HepG2 (cell line): ENCODE measurements around the gene NFE2L1. TPM values are rescaled to one million over a fixed set of nuclear protein-coding genes. Genes with fewer than 3 reads are reported as not detected.

Experiments
- ATAC-seq: fragments of 200-7000 bp; cut with Tn5 transposase; 3 replicates; pipeline ENCODE4 v1.9.1; 2020; ENCODE audit warnings: mild to moderate bottlenecking, moderate library complexity
- BruUV-seq: library from RNA; stranded (reverse); fragments of 400-500 nt; replicated peaks from 2 replicates; lab custom pipeline; 2021; lab: Mats Ljungman, UMichigan
- CTCF ChIA-PET: fragments of 300-600 bp; formaldehyde crosslinking; extraction: SDS; loops from one replicate; lab custom pipeline; 2021; ENCODE audit warnings: low total read pairs, inconsistent platforms, low intra/inter-chr PET ratio; lab: Yijun Ruan, JAX
- POLR2A ChIA-PET: fragments of 350-600 bp; sonication (Branson Sonifier 250); formaldehyde crosslinking; loops from one replicate; lab custom pipeline; 2020; ENCODE audit warnings: antibody characterized with exemption, inconsistent platforms; lab: Yijun Ruan, JAX
- DNase-seq: peaks from one replicate; pipeline ENCODE4 v3.0.0-alpha.2; 2015; ENCODE audit warnings: low spot score
- FAIRE-seq: peaks from 3 replicates; lab custom pipeline; 2011; peaks lifted over from hg19 to GRCh38; lab: Jason Lieb, UNC
- H2AFZ ChIP-seq: one replicate; pipeline ENCODE4 v1.6.1; 2011; ENCODE audit warnings: low read length, inconsistent platforms
- H3K27ac ChIP-seq: fragments of 300-600 bp; 3 replicates; pipeline ENCODE4 v1.8.0; 2011; ENCODE audit warnings: mixed run types, mild to moderate bottlenecking, mixed read lengths, low read length, inconsistent platforms; ENCODE audit not compliant: insufficient read depth; ENCODE audit errors: extremely low read length
- H3K27me3 ChIP-seq, 2 experiments: fragments of 200-600 bp in 1 of 2; 2 replicates in 1 of 2; 3 replicates in 1 of 2; pipeline versions ENCODE4 v1.6.0 to v1.8.0; 2011; ENCODE audit warnings: low read length in 2 of 2, mild to moderate bottlenecking in 2 of 2, moderate library complexity in 2 of 2, inconsistent platforms in 1 of 2; ENCODE audit not compliant: insufficient read depth in 2 of 2, control insufficient read depth in 1 of 2
- H3K36me3 ChIP-seq, 2 experiments: fragments of 200-600 bp in 1 of 2; replicated peaks in 1 of 2; 2 replicates in 1 of 2; 3 replicates in 1 of 2; pipeline versions ENCODE4 v1.5.1 to v1.8.0; 2011; ENCODE audit warnings: low read length in 2 of 2, inconsistent platforms in 1 of 2; ENCODE audit not compliant: insufficient read depth in 2 of 2, control insufficient read depth in 1 of 2
- H3K4me1 ChIP-seq: 2 replicates; pipeline ENCODE4 v1.5.1; 2012; ENCODE audit warnings: low read length, inconsistent platforms; ENCODE audit not compliant: insufficient read depth
- H3K4me2 ChIP-seq: 2 replicates; pipeline ENCODE4 v1.6.0; 2011; ENCODE audit warnings: low read depth, low read length, inconsistent platforms
- H3K4me3 ChIP-seq, 3 experiments: fragments of 200-600 bp in 1 of 3; sonication (generic), shearing (Covaris generic) in 1 of 3; replicated peaks in 1 of 3; 2 replicates each; pipeline ENCODE4 v1.5.1; 2011 to 2016; ENCODE audit warnings: low read length in 3 of 3, inconsistent platforms in 2 of 3, low read depth in 2 of 3, mild to moderate bottlenecking in 2 of 3, control low read depth in 1 of 3, mixed read lengths in 1 of 3; ENCODE audit not compliant: insufficient read depth in 1 of 3
- H3K79me2 ChIP-seq: one replicate; pipeline ENCODE4 v1.6.1; 2011; ENCODE audit warnings: low read length, inconsistent platforms; ENCODE audit not compliant: insufficient read depth
- H3K9ac ChIP-seq: 2 replicates; pipeline ENCODE4 v1.6.0; 2011; ENCODE audit warnings: mild to moderate bottlenecking, low read depth, low read length, inconsistent platforms; ENCODE audit not compliant: insufficient read depth
- H3K9me3 ChIP-seq: 2 replicates; pipeline ENCODE4 v1.5.1; 2012; ENCODE audit warnings: mild to moderate bottlenecking, low read length
- H4K20me1 ChIP-seq: 2 replicates; pipeline ENCODE4 v1.6.0; 2011; ENCODE audit warnings: inconsistent platforms, mild to moderate bottlenecking, low read length, moderate library complexity; ENCODE audit not compliant: insufficient read depth
- AGO2 ChIP-seq: fragments of 200-400 bp; formaldehyde crosslinking; optimal IDR thresholded peaks from 2 replicates; pipeline ENCODE3; 2017; ENCODE audit warnings: mild to moderate bottlenecking, low read depth, low read length, moderate library complexity
- ATF5 ChIP-seq: sonication (generic); formaldehyde crosslinking; IDR thresholded peaks from 2 replicates; pipeline ENCODE4 v1.4.0; 2020; ENCODE audit warnings: mild to moderate bottlenecking, low read depth, missing genetic modification reagents
- GPBP1L1 ChIP-seq: sonication (generic); formaldehyde crosslinking; IDR thresholded peaks from 2 replicates; pipeline ENCODE4 v1.5.0; 2020; ENCODE audit warnings: mild to moderate bottlenecking, missing genetic modification reagents
- LRRFIP1 ChIP-seq: sonication (generic); formaldehyde crosslinking; conservative IDR thresholded peaks from 2 replicates; pipeline ENCODE4 v1.4.0; 2020; ENCODE audit warnings: missing genetic modification reagents
- MED1 ChIP-seq: sonication (generic); formaldehyde crosslinking; IDR thresholded peaks from 2 replicates; pipeline ENCODE4 v1.4.0; 2020; ENCODE audit warnings: missing genetic modification reagents
- MIER3 ChIP-seq: IDR thresholded peaks from 2 replicates; pipeline ENCODE4 v1.6.1; 2016; ENCODE audit warnings: missing compliant biosample characterization, borderline replicate concordance
- PTBP1 ChIP-seq: fragments of 200-400 bp; formaldehyde crosslinking; IDR thresholded peaks from 2 replicates; pipeline ENCODE4 v1.6.1; 2018; ENCODE audit warnings: low read length, low read depth; ENCODE audit not compliant: poor library complexity, severe bottlenecking
- SSRP1 ChIP-seq: IDR thresholded peaks from 2 replicates; pipeline ENCODE4 v1.6.1; 2016; ENCODE audit warnings: control low read depth
- THAP8 ChIP-seq: sonication (generic); formaldehyde crosslinking; IDR thresholded peaks from 2 replicates; pipeline ENCODE4 v1.5.1; 2020; ENCODE audit warnings: missing genetic modification reagents, mild to moderate bottlenecking, borderline replicate concordance
- THAP9 ChIP-seq: sonication (generic); formaldehyde crosslinking; IDR thresholded peaks from 2 replicates; pipeline ENCODE4; 2020; ENCODE audit warnings: missing genetic modification reagents, mild to moderate bottlenecking, borderline replicate concordance
- ZKSCAN8 ChIP-seq: IDR thresholded peaks from 2 replicates; pipeline ENCODE4 v1.6.1; 2016; ENCODE audit warnings: borderline replicate concordance, missing genetic modification reagents, missing compliant biosample characterization
- ZNF12 ChIP-seq: sonication (generic); formaldehyde crosslinking; IDR thresholded peaks from 2 replicates; pipeline ENCODE4 v1.5.0; 2020; ENCODE audit warnings: missing genetic modification reagents
- ZNF20 ChIP-seq: sonication (generic); formaldehyde crosslinking; IDR thresholded peaks from 2 replicates; pipeline ENCODE4 v1.4.0; 2020; ENCODE audit warnings: mild to moderate bottlenecking, moderate library complexity, missing genetic modification reagents
- ZNF644 ChIP-seq: IDR thresholded peaks from 2 replicates; pipeline ENCODE4 v1.6.1; 2016; ENCODE audit warnings: low read depth
- WGBS: methylation state at CpG from one replicate; pipeline ENCODE4 v1.1.6; 2017; ENCODE audit warnings: low lambda C conversion rate; 5-methylcytosine and 5-hydroxymethylcytosine counted together
- in situ Hi-C: cut with HindIII; loops from 2 replicates; pipeline ENCODE4 v1.10.0; 2017; ENCODE audit warnings: low pct_unique_long_range_greater_than_20kb; ENCODE audit not compliant: extremely low pct_ligation_motif_present
- intact Hi-C: fragments of 100-400 bp; cut with micrococcal nuclease; formaldehyde crosslinking; loops from one replicate; pipeline ENCODE4 v1.10.0; 2022; ENCODE audit not compliant: unreplicated experiment
- polyA plus RNA-seq, 8 experiments: library from polyadenylated mRNA; depleted of rRNA in 3 of 8; stranded (reverse) in 7 of 8; unstranded in 1 of 8; fragments of >200 nt; fragmentation: Illumina TruSeq in 4 of 8; extraction: Trizol in 4 of 8; gene quantifications; 2 replicates each; pipeline versions ENCODE4 v1.2.1 to v1.2.3, GENCODE V29; 2011 to 2016; ENCODE audit warnings: low read depth in 4 of 8, missing spikeins in 1 of 8, mixed read lengths in 1 of 8; ENCODE audit not compliant: insufficient read depth in 1 of 8
- total RNA-seq, 5 experiments: library from RNA; depleted of rRNA; stranded (reverse); fragments of >200 nt; fragmentation: Illumina TruSeq; extraction: Trizol; gene quantifications; 2 replicates each; pipeline ENCODE4 v1.2.3, GENCODE V29; 2016; ENCODE audit warnings: low read depth in 1 of 5

Gene NFE2L1
- total and polyA plus RNA-seq, 2 of the 13 experiments (the other 11 are each of a cell fraction or from before 2014, with no cell fraction given), result 67.0 to 234 TPM

GRCh38 chr17:48025040-48025903 lies 22.9 kb upstream of the NFE2L1 start:
- Histone ChIP-seq H3K4me3 (peak overlapping the region; percentile 52 to 77 (median 57)), H3K27ac (no peak overlapping the region), H3K4me2 (peak overlapping the region; percentile 96), H3K9me3 (no peaks in the 10 kb centered on the region), H3K27me3 (peaks cover 4 to 27% of the 10 kb centered on the region in 2 experiments), H3K4me1 (peaks cover 41% of the 10 kb centered on the region), H3K79me2 (no peaks in the 10 kb centered on the region), H3K9ac (peak overlapping the region; percentile 13; the same call in 1 of the 2 replicates), H3K36me3 (no peaks in the 10 kb centered on the region), H4K20me1 (no peaks in the 10 kb centered on the region), H2AFZ (peak overlapping the region; percentile 66)
- POLR2A ChIA-PET, result interaction anchor here (0.6 to 3.6 kb wide), 9 partner anchors 9 to 106 kb away, joined by 3 to 35 read pairs (median 3); partner anchors contain the start of genes NFE2L1 and PNPO
- no TSS peak for BruUV-seq
- peak; percentile 82 for ATAC-seq
- intact Hi-C loops (loop anchor here (1.0 to 10.0 kb wide), 4 partner anchors 49 to 592 kb away; partner anchors contain the start of genes CBX1 and HOXB8), in situ Hi-C loops (loop anchor here (5.0 to 10.0 kb wide), 4 partner anchors 47 to 587 kb away; partner anchors contain the start of gene HOXB7)
- DNase-seq, result peak; percentile 94
- under 1% methylated on average over 53 of the region's 56 CpGs for WGBS
- FAIRE-seq, result peak; percentile 77
- CTCF ChIA-PET, result interaction anchor here (1.0 to 4.1 kb wide), 8 partner anchors 11 to 593 kb away, joined by 4 to 127 read pairs (median 7); no protein-coding TSS in a partner anchor
- TF ChIP-seq ZNF644 (CRISPR knock-in tag) (no peak), LRRFIP1 (CRISPR knock-in tag) (no peak), THAP9 (no peak), THAP8 (CRISPR knock-in tag) (no peak), AGO2 (no peak), SSRP1 (CRISPR knock-in tag) (no peak), ZNF20 (no peak), ZNF12 (no peak), ATF5 (no peak), PTBP1 (peak; percentile 37), ZKSCAN8 (CRISPR knock-in tag) (no peak), MIER3 (CRISPR knock-in tag) (no peak), MED1 (CRISPR knock-in tag) (no peak), GPBP1L1 (no peak)
